Left ventricle myocardium inferior (tissue), 1 donor: Measurements from ENCODE around the gene PLEKHH2. TPM values are rescaled to one million over a fixed set of nuclear protein-coding genes. Genes with fewer than 3 reads are reported as not detected.

Source experiments
- DNase-seq: peaks from one replicate; pipeline ENCODE4 v3.0.0-alpha.2; 2020
- H3K27ac ChIP-seq: fragments of 200-600 bp; replicated peaks from 2 replicates; pipeline ENCODE4 v1.8.0; 2021
- H3K27me3 ChIP-seq: fragments of 200-600 bp; 2 replicates; pipeline ENCODE4 v1.8.0; 2021; ENCODE audit warnings: low read depth
- H3K36me3 ChIP-seq: fragments of 200-600 bp; 2 replicates; pipeline ENCODE4 v1.8.0; 2021
- H3K4me1 ChIP-seq: fragments of 200-600 bp; 2 replicates; pipeline ENCODE4 v1.8.0; 2021
- H3K4me3 ChIP-seq: fragments of 200-600 bp; 2 replicates; pipeline ENCODE4 v1.8.0; 2021; ENCODE audit warnings: mild to moderate bottlenecking, moderate library complexity
- H3K9me3 ChIP-seq: fragments of 200-600 bp; replicated peaks from 2 replicates; pipeline ENCODE4 v1.8.0; 2021
- CTCF ChIP-seq: fragments of 200-600 bp; IDR thresholded peaks from 2 replicates; pipeline ENCODE4 v1.8.0; 2021; ENCODE audit warnings: antibody characterized with exemption, mild to moderate bottlenecking, borderline replicate concordance
- intact Hi-C: fragments of 100-400 bp; cut with micrococcal nuclease; formaldehyde crosslinking; loops from one replicate; pipeline ENCODE4 v1.11.0; 2022
- total RNA-seq: library from RNA; stranded (reverse); fragmentation: NEBNext Ultra II Directional; extraction: Animal tissue kit (Norgen Biotek cat#: 25700); gene quantifications from one replicate; pipeline ENCODE4 v1.2.1, GENCODE V29; 2021
- donor health status: DM: no; HTN: yes; CAD: no; lungs with severe emphysema.

PLEKHH2 gene
- total RNA-seq, 1 donor from 2014 or later = 1.3 TPM

DNA sequence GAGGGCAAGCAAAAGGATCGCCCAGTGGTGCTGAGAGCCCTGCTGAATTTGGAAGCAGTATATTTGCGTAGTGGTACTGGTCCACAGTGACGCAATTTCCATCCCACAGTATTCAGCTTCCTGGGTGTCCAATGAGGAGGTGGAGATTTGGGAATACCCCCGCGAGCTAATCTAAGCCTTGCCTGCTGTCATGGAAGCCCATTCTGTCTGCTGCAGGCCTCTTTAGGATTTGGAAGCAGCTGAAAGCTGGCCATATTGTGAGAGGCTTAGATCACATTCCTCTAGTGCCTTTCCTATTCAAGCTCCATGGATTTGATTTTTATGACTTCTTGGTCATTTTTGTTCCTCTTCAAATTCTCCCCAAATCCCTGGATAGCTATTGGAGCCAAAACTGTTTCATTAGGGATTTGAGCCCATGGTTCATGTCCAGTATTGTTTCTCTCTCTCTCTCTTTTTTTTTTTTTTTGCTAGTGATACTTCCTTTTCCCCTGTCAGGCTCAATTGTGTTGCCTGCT lies 114.5 kb downstream of the PLEKHH2 start:
- no peak for DNase-seq
- H3K27ac ChIP-seq = no peak overlapping the region
- H3K4me3 ChIP-seq = no peak overlapping the region
- no peaks in the 10 kb centered on the region for H3K9me3 ChIP-seq
- intact Hi-C loops = no loop called here
- TF ChIP-seq CTCF = no peak
- H3K27me3 ChIP-seq = no peaks in the 10 kb centered on the region
- H3K4me1 ChIP-seq = no peaks in the 10 kb centered on the region
- no peaks in the 10 kb centered on the region for H3K36me3 ChIP-seq

DNA sequence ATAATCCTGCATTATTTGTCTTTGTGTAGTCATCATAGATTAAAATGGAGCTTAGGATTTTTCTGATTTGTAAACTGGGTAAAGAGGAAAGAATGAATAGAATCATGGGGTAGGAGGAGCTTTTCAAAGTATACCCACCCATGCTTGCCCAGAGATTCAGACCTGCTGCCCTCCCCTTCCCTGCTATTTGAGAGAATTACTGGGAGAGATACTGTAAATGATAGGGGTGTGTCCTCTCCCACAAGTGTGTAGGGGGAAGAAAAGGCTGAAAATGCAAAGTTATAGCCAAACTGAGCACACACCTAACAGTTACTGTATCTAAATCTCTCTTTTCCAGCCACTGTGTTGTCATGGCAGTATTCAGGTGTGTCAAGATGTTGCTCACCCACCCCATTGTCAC lies 115.2 kb downstream of the PLEKHH2 start:
- Histone ChIP-seq H3K27ac (no peak overlapping the region), H3K9me3 (no peaks in the 10 kb centered on the region), H3K4me3 (no peak overlapping the region), H3K4me1 (no peaks in the 10 kb centered on the region), H3K27me3 (no peaks in the 10 kb centered on the region), H3K36me3 (no peaks in the 10 kb centered on the region)
- TF ChIP-seq CTCF = no peak
- DNase-seq = no peak
- intact Hi-C loops = no loop called here

DNA sequence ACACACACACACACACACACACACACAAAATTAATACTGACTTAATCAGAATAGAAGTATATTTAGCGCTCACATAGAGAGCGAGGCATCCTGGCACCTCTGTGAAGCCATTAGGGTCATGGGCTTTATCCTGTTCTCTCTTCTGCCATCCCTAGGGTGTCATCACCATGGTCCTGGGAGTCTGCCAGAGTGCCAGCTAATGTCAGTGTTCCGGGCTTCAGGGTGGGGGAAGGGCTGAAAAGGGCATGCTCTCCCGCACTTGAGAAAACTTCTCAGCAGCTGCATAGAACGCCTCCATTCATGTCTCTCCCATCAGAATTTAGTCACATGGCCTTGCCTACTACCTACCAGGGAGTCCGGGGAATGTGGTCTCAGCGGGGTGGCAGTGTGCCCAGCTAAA lies 117.1 kb downstream of the PLEKHH2 start:
- intact Hi-C loops = no loop called here
- Histone ChIP-seq H3K9me3 (no peaks in the 10 kb centered on the region), H3K27me3 (no peaks in the 10 kb centered on the region), H3K27ac (no peak overlapping the region), H3K4me1 (peaks cover 8% of the 10 kb centered on the region), H3K36me3 (no peaks in the 10 kb centered on the region), H3K4me3 (no peak overlapping the region)
- TF ChIP-seq CTCF = no peak
- no peak for DNase-seq

DNA sequence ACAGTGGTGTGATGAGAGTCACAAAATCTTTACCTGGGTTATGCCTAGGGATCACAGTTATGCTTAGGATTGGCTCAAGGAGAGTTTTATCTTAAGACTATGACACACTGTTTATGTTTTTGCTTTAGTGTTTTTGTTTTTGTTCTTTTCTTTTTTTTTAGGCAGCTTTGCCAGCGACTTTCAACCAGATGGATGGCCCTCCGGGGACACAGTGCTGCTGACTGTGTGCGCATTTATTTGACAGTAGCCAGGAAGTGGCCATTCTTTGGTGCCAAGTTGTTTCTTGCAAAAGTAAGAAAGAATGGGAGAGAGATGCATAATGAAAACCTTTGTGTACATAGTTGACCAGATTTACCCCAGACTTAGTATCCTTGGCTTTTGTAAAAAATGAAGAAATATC lies 121.7 kb downstream of the PLEKHH2 start:
- no peak for TF ChIP-seq CTCF
- no peaks in the 10 kb centered on the region for H3K9me3 ChIP-seq
- DNase-seq = no peak
- H3K36me3 ChIP-seq = no peaks in the 10 kb centered on the region
- H3K4me3 ChIP-seq = no peak overlapping the region
- intact Hi-C loops = no loop called here
- peak overlapping the region; percentile 16 for H3K27ac ChIP-seq
- H3K4me1 ChIP-seq = peaks cover 12% of the 10 kb centered on the region
- H3K27me3 ChIP-seq = no peaks in the 10 kb centered on the region

GRCh38 chr2:43759195-43759594 lies 122.1 kb downstream of the PLEKHH2 start:
- Histone ChIP-seq H3K9me3 (no peaks in the 10 kb centered on the region), H3K4me1 (peaks cover 12% of the 10 kb centered on the region), H3K36me3 (no peaks in the 10 kb centered on the region), H3K4me3 (no peak overlapping the region), H3K27ac (peak overlapping the region; percentile 16), H3K27me3 (no peaks in the 10 kb centered on the region)
- no peak for TF ChIP-seq CTCF
- intact Hi-C loops = no loop called here
- DNase-seq = no peak

DNA sequence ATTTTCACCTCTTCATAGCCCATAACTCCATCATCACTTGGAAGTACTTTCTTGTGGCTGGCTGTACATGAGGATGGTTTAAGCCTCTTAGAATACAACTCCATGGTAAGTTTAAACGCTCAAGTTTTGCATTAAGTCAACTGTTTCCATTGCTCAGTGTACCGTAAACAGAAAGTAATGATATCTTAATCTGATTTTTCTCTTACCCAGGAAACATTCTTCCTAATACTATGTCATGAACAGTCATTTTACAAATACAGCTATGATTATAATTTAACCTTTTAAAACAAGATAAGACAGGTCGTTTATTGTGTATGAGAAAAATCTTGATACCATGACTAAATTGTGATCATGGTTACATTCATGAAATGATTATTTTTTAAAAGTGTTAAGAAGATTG lies 125.2 kb downstream of the PLEKHH2 start:
- H3K9me3 ChIP-seq = no peaks in the 10 kb centered on the region
- no peaks in the 10 kb centered on the region for H3K36me3 ChIP-seq
- H3K27ac ChIP-seq = no peak overlapping the region
- intact Hi-C loops = no loop called here
- H3K4me1 ChIP-seq = peaks cover 12% of the 10 kb centered on the region
- no peak overlapping the region for H3K4me3 ChIP-seq
- no peak for TF ChIP-seq CTCF
- no peaks in the 10 kb centered on the region for H3K27me3 ChIP-seq
- no peak for DNase-seq
